Panc1 (cell line): ENCODE results near the gene MRC1. TPM values are rescaled to one million over a fixed set of nuclear protein-coding genes. Genes with fewer than 3 reads are reported as not detected.
A peak's percentile ranks its signal among the peaks of the same experiment; 100 is the strongest.

Experiments used
- ATAC-seq: fragments of 200-7000 bp; cut with Tn5 transposase; 2 replicates; pipeline ENCODE4 v1.9.1; 2020; ENCODE audit warnings: mild to moderate bottlenecking, moderate library complexity
- BruUV-seq: library from RNA; stranded (reverse); fragments of 400-500 nt; replicated peaks from 2 replicates; lab custom pipeline; 2021; lab: Mats Ljungman, UMichigan
- CTCF ChIA-PET: fragments of 300-600 bp; sonication (Branson Sonifier 250); formaldehyde crosslinking; loops from one replicate; lab custom pipeline; 2022; ENCODE audit warnings: antibody characterized with exemption; lab: Charles Lee
- POLR2A ChIA-PET: fragments of 300-600 bp; sonication (Branson Sonifier 250); formaldehyde crosslinking; loops from one replicate; lab custom pipeline; 2022; ENCODE audit warnings: antibody characterized with exemption; lab: Charles Lee
- DNase-seq: peaks from one replicate; pipeline ENCODE4 v3.0.0-alpha.2; 2010; ENCODE audit warnings: low read depth, low spot score
- H3K27ac ChIP-seq: 2 replicates; pipeline ENCODE4 v1.5.1; 2011; ENCODE audit warnings: mild to moderate bottlenecking, low read length, inconsistent platforms
- H3K27me3 ChIP-seq: fragments of 200-500 bp; sonication (Bioruptor generic); 2 replicates; pipeline ENCODE4 v1.6.0; 2014; ENCODE audit warnings: low read length, inconsistent platforms; ENCODE audit not compliant: control insufficient read depth, insufficient read depth
- H3K36me3 ChIP-seq: fragments of 200-500 bp; sonication (Bioruptor generic); 2 replicates; pipeline ENCODE4 v1.5.1; 2014; ENCODE audit warnings: inconsistent platforms, mild to moderate bottlenecking, low read length, moderate library complexity; ENCODE audit not compliant: control insufficient read depth, insufficient read depth
- H3K4me1 ChIP-seq: 2 replicates; pipeline ENCODE4 v1.5.1; 2011; ENCODE audit warnings: inconsistent platforms, mild to moderate bottlenecking, low read length, moderate library complexity; ENCODE audit not compliant: control insufficient read depth, insufficient read depth
- H3K4me3 ChIP-seq, 2 experiments: 2 replicates each; pipeline ENCODE4 v1.5.1; 2011 to 2012; ENCODE audit warnings: low read depth in 2 of 2, low read length in 2 of 2, mild to moderate bottlenecking in 2 of 2, inconsistent platforms in 1 of 2, moderate library complexity in 1 of 2
- H3K9me3 ChIP-seq: fragments of 200-500 bp; sonication (Bioruptor generic); 2 replicates; pipeline ENCODE4 v1.5.1; 2014; ENCODE audit warnings: low read depth, mild to moderate bottlenecking, inconsistent platforms, low read length, moderate library complexity; ENCODE audit not compliant: control insufficient read depth, insufficient read depth
- POLR2AphosphoS5 ChIP-seq: IDR thresholded peaks from 2 replicates; pipeline ENCODE4 v1.6.1; 2012; ENCODE audit warnings: mild to moderate bottlenecking, low read depth, low read length, moderate library complexity
- SIN3A ChIP-seq: IDR thresholded peaks from 2 replicates; pipeline ENCODE4 v1.6.1; 2012; ENCODE audit warnings: low read depth, mild to moderate bottlenecking, low read length, moderate library complexity, borderline replicate concordance; ENCODE audit not compliant: insufficient read depth
- TCF7L2 ChIP-seq: IDR thresholded peaks from 2 replicates; pipeline ENCODE4 v1.6.1; 2011; ENCODE audit warnings: mild to moderate bottlenecking, low read depth, low read length, inconsistent platforms
- in situ Hi-C: cut with HindIII; loops from 2 replicates; pipeline ENCODE4 v1.10.0; 2016; ENCODE audit warnings: low sequenced_read_pairs, low pct_unique_long_range_greater_than_20kb
- intact Hi-C: fragments of 100-400 bp; cut with micrococcal nuclease; formaldehyde crosslinking; loops from one replicate; pipeline ENCODE4 v1.10.0; 2022; ENCODE audit not compliant: unreplicated experiment
- total RNA-seq: library from RNA; stranded (reverse); gene quantifications from one replicate; pipeline ENCODE4 v1.2.1, GENCODE V29; 2021; ENCODE audit not compliant: unreplicated experiment
- TF ChIP-seq, protein P1 (sequence below): fragments of 450-650 bp; IDR thresholded peaks from 2 replicates; pipeline ENCODE4 v1.5.1; 2017; ENCODE audit warnings: mild to moderate bottlenecking
- TF ChIP-seq, protein P2 (sequence below), 2 experiments: IDR thresholded peaks; 2 replicates each; pipeline ENCODE4 v1.6.1; 2011 to 2012; ENCODE audit warnings: low read depth in 2 of 2, control low read depth in 1 of 2, low read length in 1 of 2, mild to moderate bottlenecking in 1 of 2, moderate library complexity in 1 of 2; ENCODE audit not compliant: insufficient read depth in 1 of 2

The MRC1 gene
- total RNA-seq, 1 experiment from 2014 or later = 0.21 TPM

DNA sequence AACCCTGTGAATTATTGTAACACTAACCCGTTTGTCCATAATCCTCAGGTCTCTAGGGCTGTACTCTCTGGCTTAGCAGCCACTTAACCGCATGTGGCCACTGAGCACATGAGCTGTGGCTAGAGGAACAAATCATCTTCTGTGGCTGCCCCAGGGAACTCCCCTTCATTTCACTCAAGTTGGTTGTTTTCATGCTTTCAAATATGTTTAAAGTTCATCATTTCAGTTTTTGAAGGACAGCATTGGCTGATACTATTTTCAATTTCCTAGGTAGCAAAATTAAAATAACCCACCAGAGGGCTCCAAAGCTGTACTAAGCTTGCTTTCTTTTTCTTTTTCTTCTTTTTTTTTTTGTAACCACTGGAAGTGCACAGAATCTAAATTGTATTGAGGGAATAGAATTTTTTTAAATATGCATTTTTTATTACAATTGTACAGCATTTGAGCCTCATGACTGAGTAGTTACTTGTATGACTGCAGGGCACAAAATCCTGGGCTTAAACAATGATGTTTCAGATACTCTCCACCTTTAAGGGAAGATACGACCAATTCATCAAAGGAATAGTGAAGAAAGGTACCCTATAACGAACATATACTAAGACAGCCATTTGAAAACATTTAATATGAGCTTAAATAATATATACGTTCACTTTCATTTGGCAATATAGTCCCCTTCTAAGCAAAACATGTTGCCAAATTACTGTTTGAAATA lies 38.6 kb downstream of the MRC1 start:
- DNase-seq = no peak
- POLR2A ChIA-PET = no interaction called here
- BruUV-seq = no TSS peak

DNA sequence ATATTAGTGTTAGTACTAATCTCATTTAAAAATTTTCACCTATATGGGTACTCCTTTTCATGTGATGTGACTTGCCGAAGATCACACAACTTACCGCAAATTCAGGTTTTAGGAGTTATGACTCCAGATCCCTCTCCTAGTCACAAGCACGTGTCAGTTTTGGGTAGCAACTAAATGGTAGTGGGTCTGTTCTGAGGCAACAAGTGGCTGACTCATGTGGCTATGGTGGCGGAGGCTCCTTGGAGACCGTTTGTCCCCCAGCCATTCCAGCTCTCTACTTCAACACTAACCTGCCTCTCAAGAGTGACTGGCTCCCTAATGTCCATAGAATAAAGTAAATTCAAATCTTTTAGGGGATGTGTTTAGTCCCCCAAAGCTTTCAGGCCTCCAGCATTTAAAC lies 39.5 kb downstream of the MRC1 start:
- CTCF ChIA-PET = no interaction called here
- no peak for ATAC-seq
- BruUV-seq = no TSS peak

More for the DNA sequence above, 38.6 kb downstream of the MRC1 start:
- TF ChIP-seq, protein P1, sequence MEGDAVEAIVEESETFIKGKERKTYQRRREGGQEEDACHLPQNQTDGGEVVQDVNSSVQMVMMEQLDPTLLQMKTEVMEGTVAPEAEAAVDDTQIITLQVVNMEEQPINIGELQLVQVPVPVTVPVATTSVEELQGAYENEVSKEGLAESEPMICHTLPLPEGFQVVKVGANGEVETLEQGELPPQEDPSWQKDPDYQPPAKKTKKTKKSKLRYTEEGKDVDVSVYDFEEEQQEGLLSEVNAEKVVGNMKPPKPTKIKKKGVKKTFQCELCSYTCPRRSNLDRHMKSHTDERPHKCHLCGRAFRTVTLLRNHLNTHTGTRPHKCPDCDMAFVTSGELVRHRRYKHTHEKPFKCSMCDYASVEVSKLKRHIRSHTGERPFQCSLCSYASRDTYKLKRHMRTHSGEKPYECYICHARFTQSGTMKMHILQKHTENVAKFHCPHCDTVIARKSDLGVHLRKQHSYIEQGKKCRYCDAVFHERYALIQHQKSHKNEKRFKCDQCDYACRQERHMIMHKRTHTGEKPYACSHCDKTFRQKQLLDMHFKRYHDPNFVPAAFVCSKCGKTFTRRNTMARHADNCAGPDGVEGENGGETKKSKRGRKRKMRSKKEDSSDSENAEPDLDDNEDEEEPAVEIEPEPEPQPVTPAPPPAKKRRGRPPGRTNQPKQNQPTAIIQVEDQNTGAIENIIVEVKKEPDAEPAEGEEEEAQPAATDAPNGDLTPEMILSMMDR = peak; percentile 58
- no peak for TF ChIP-seq POLR2AphosphoS5
- no peaks in the 10 kb centered on the region for H3K4me1 ChIP-seq
- intact Hi-C loops (loop anchor here (5.0 kb wide), 1 partner anchor 370 kb away; no protein-coding TSS in a partner anchor), in situ Hi-C loops (no loop called here)
- no peak overlapping the region for H3K4me3 ChIP-seq
- H3K27ac ChIP-seq = no peak overlapping the region
- no peaks in the 10 kb centered on the region for H3K27me3 ChIP-seq
- ATAC-seq = no peak
- CTCF ChIA-PET = interaction anchor here (0.6 kb wide), 1 partner anchor 1118 kb away, joined by 3 read pairs; no protein-coding TSS in a partner anchor
- H3K9me3 ChIP-seq = no peaks in the 10 kb centered on the region
- H3K36me3 ChIP-seq = no peaks in the 10 kb centered on the region

More for the DNA sequence above, 39.5 kb downstream of the MRC1 start:
- Histone ChIP-seq H3K9me3 (no peaks in the 10 kb centered on the region), H3K4me3 (no peak overlapping the region), H3K4me1 (no peaks in the 10 kb centered on the region), H3K27ac (no peak overlapping the region), H3K36me3 (no peaks in the 10 kb centered on the region), H3K27me3 (no peaks in the 10 kb centered on the region)
- POLR2A ChIA-PET = no interaction called here
- TF ChIP-seq SIN3A (no peak), POLR2AphosphoS5 (no peak), TCF7L2 (no peak)
- TF ChIP-seq, protein P1 = no peak
- TF ChIP-seq, protein P2, sequence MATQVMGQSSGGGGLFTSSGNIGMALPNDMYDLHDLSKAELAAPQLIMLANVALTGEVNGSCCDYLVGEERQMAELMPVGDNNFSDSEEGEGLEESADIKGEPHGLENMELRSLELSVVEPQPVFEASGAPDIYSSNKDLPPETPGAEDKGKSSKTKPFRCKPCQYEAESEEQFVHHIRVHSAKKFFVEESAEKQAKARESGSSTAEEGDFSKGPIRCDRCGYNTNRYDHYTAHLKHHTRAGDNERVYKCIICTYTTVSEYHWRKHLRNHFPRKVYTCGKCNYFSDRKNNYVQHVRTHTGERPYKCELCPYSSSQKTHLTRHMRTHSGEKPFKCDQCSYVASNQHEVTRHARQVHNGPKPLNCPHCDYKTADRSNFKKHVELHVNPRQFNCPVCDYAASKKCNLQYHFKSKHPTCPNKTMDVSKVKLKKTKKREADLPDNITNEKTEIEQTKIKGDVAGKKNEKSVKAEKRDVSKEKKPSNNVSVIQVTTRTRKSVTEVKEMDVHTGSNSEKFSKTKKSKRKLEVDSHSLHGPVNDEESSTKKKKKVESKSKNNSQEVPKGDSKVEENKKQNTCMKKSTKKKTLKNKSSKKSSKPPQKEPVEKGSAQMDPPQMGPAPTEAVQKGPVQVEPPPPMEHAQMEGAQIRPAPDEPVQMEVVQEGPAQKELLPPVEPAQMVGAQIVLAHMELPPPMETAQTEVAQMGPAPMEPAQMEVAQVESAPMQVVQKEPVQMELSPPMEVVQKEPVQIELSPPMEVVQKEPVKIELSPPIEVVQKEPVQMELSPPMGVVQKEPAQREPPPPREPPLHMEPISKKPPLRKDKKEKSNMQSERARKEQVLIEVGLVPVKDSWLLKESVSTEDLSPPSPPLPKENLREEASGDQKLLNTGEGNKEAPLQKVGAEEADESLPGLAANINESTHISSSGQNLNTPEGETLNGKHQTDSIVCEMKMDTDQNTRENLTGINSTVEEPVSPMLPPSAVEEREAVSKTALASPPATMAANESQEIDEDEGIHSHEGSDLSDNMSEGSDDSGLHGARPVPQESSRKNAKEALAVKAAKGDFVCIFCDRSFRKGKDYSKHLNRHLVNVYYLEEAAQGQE (IDR thresholded peaks at IDR 0.05; ENCODE audit: insufficient read depth in 1 of 2, low read depth in 2 of 2, low read length in 1 of 2) = no peak
- intact Hi-C loops (loop anchor here (5.0 kb wide), 1 partner anchor 369 kb away; no protein-coding TSS in a partner anchor), in situ Hi-C loops (no loop called here)
- DNase-seq = no peak
